Heart left ventricle (tissue), 13 donors: ENCODE measurements around the gene MYCN.

ENCODE experiments used
- CTCF ChIP-seq, 12 donors: fragments of 200-600 bp; sonication (generic) in 4 of 12; IDR thresholded peaks; one replicate each; pipeline versions ENCODE4 v1.5.0 to v1.8.0; 2018 to 2022; ENCODE audit warnings: antibody characterized with exemption in 12 of 12, mild to moderate bottlenecking in 5 of 12
- POLR2A ChIP-seq, 2 donors: fragments of 450-650 bp; IDR thresholded peaks; one replicate each; pipeline ENCODE4 v1.6.1; 2017; ENCODE audit warnings: antibody characterized with exemption in 2 of 2, mild to moderate bottlenecking in 2 of 2, moderate library complexity in 2 of 2
- donor health status: ischemic (EF 13 %, LVEDD 7.1; RV severe dilation, severe dysfunction).
- donor health status: DM: no; HTN: yes; CAD: no.
- donor health status: DM: no; HTN: no; CAD: no.
- donor health status: ischemic (EF 25% LVEDD 6.9; RV normal size, moderate dysfunction).
- donor health status: ischemic (EF 25% LVEDD 5.7; RV mildly dilated, moderate dysfunction).
- donor health status: ischemic (EF 35%, LVEDD 5.7; RV mildly dilated, moderate dysfunction).
- donor health status: nonischemic (EF 11% LVEDD 7.7; RV severe dilation, severe dysfunction).
- donor health status: DM: yes; HTN: yes; CAD: no.
- donor health status: PGD.
- donor health status: ischemic (EF 29% LVEDD 5.4; RV normal size, mild dysfunction).
- donor health status: nonischemic (EF 23%, LVEDD 6.1; RV moderate dilation, normal function).

GRCh38 chr2:15952451-15953146 is 12.2 kb downstream of the MYCN start:
- TF ChIP-seq CTCF (IDR thresholded peaks at IDR 0.05) (no peak), POLR2A (IDR thresholded peaks at IDR 0.05) (no peak)
